ENCODE results near the gene HTR3C. TPM values are rescaled to one million over a fixed set of nuclear protein-coding genes. Genes with fewer than 3 reads are reported as not detected.
"Not testable (repeated sequence)": the region's sequence is repeated elsewhere in the genome, so short reads cannot be mapped to it uniquely, and the experiment has no call there.

Gene HTR3C
- total RNA-seq (ENCODE audit: low replicate concordance): not detected in 2 replicates
- long read RNA-seq: 0 reads

GRCh38 chr3:184052767-184053166 is at the start of gene HTR3C:
Gene HTR3C, plus strand, starts transcription at chr3:184053047. Its CDS starts 34 bp downstream, at chr3:184053081.
- no peaks in the 10 kb centered on the region for H3K9me3 Mint-ChIP-seq
- TF ChIP-seq CTCF (conservative IDR thresholded peaks at IDR 0.05): no peak
- no peak within 1 kb of the TSS for H3K27ac Mint-ChIP-seq
- peaks cover 3% of the 10 kb centered on the region for H3K4me1 Mint-ChIP-seq (ENCODE audit: unreplicated experiment)
- H3K27me3 Mint-ChIP-seq: peaks cover 31% of the 10 kb centered on the region
- DNase-seq (ENCODE audit: extremely low spot score, unreplicated experiment): no peak
- no peaks in the 10 kb centered on the region for H3K36me3 Mint-ChIP-seq
- H3K4me3 Mint-ChIP-seq: no peak within 1 kb of the TSS

- no peak overlapping the region for H3K4me3 Mint-ChIP-seq
- no peak for DNase-seq (ENCODE audit: extremely low spot score, unreplicated experiment)
- peaks cover 6% of the 10 kb centered on the region for H3K36me3 Mint-ChIP-seq
- peak overlapping the region; percentile 69 for H3K27ac Mint-ChIP-seq
- no peak for TF ChIP-seq CTCF (conservative IDR thresholded peaks at IDR 0.05)
- H3K9me3 Mint-ChIP-seq: no peaks in the 10 kb centered on the region
- no peaks in the 10 kb centered on the region for H3K27me3 Mint-ChIP-seq
- H3K4me1 Mint-ChIP-seq (ENCODE audit: unreplicated experiment): peaks cover 32% of the 10 kb centered on the region
Measured at GRCh38 chr3:184003187-184003967, 49.5 kb upstream of the HTR3C start.

GRCh38 chr3:184004476-184004875 is 48.4 kb upstream of the HTR3C start:
- Mint-ChIP-seq H3K27me3 (no peaks in the 10 kb centered on the region), H3K4me1 (ENCODE audit: unreplicated experiment) (peaks cover 32% of the 10 kb centered on the region), H3K9me3 (no peaks in the 10 kb centered on the region), H3K4me3 (peak overlapping the region; percentile 7), H3K27ac (peak overlapping the region; percentile 78), H3K36me3 (peaks cover 9% of the 10 kb centered on the region)
- TF ChIP-seq CTCF (conservative IDR thresholded peaks at IDR 0.05): no peak
- DNase-seq (ENCODE audit: extremely low spot score, unreplicated experiment): no peak

GRCh38 chr3:184005941-184006507 is 46.8 kb upstream of the HTR3C start:
- DNase-seq (ENCODE audit: extremely low spot score, unreplicated experiment): peak; percentile 74
- H3K27me3 Mint-ChIP-seq: no peaks in the 10 kb centered on the region
- no peak for TF ChIP-seq CTCF (conservative IDR thresholded peaks at IDR 0.05)
- peak overlapping the region; percentile 66 for H3K4me3 Mint-ChIP-seq
- peaks cover 32% of the 10 kb centered on the region for H3K4me1 Mint-ChIP-seq (ENCODE audit: unreplicated experiment)
- H3K36me3 Mint-ChIP-seq: peaks cover 18% of the 10 kb centered on the region
- peak overlapping the region; percentile 88 for H3K27ac Mint-ChIP-seq
- H3K9me3 Mint-ChIP-seq: no peaks in the 10 kb centered on the region

- Mint-ChIP-seq H3K36me3 (peaks cover 25% of the 10 kb centered on the region), H3K4me1 (ENCODE audit: unreplicated experiment) (peaks cover 32% of the 10 kb centered on the region)
- not testable (repeated sequence) for H3K9me3 Mint-ChIP-seq; H3K27ac Mint-ChIP-seq; H3K27me3 Mint-ChIP-seq; DNase-seq (ENCODE audit: extremely low spot score, unreplicated experiment); H3K4me3 Mint-ChIP-seq
Measured at GRCh38 chr3:184007143-184007813, 45.6 kb upstream of the HTR3C start.

- Mint-ChIP-seq H3K27me3 (no peaks in the 10 kb centered on the region), H3K4me3 (no peak overlapping the region), H3K4me1 (ENCODE audit: unreplicated experiment) (peaks cover 27% of the 10 kb centered on the region), H3K9me3 (no peaks in the 10 kb centered on the region), H3K36me3 (peaks cover 31% of the 10 kb centered on the region), H3K27ac (peak overlapping the region; percentile 65)
- no peak for TF ChIP-seq CTCF (conservative IDR thresholded peaks at IDR 0.05)
- DNase-seq (ENCODE audit: extremely low spot score, unreplicated experiment): no peak
Measured at GRCh38 chr3:184008161-184008560, 44.7 kb upstream of the HTR3C start.

Measured in type B pancreatic cell (in vitro differentiated cells).